GM18870 (cell line): ENCODE data around the gene JMJD8.

Experiments used
- ATAC-seq: cut with Tn5 transposase; IDR thresholded peaks from one replicate; pipeline ENCODE4 v1.9.1; 2021; ENCODE audit warnings: moderate library complexity; ENCODE audit not compliant: unreplicated experiment

Gene JMJD8

GRCh38 chr16:677316-678190, 6.6 kb downstream of the JMJD8 start:
- ATAC-seq: no peak

GRCh38 chr16:676913-677312, 7.2 kb downstream of the JMJD8 start:
- no peak for ATAC-seq

- ATAC-seq: no peak
Measured at GRCh38 chr16:676565-676902, 7.6 kb downstream of the JMJD8 start.

GRCh38 chr16:675884-676564, 8.1 kb downstream of the JMJD8 start:
- ATAC-seq: no peak

GRCh38 chr16:674968-675883, 8.9 kb downstream of the JMJD8 start, which contains the start of gene RHBDL1:
Gene RHBDL1, plus strand, starts transcription at chr16:675671. Its CDS starts 120 bp downstream, at chr16:675791.
- no peak for ATAC-seq

- ATAC-seq: no peak
Measured at GRCh38 chr16:674214-674881, 9.8 kb downstream of the JMJD8 start.

- no peak for ATAC-seq
Measured at GRCh38 chr16:673399-673991, 10.6 kb downstream of the JMJD8 start.

- ATAC-seq: no peak
Measured at GRCh38 chr16:672851-673250, 11.3 kb downstream of the JMJD8 start.

GRCh38 chr16:672371-672770, 11.8 kb downstream of the JMJD8 start:
- no peak for ATAC-seq

GRCh38 chr16:671353-672131, 12.6 kb downstream of the JMJD8 start:
- ATAC-seq: no peak

GRCh38 chr16:670485-671352, 13.4 kb downstream of the JMJD8 start:
- ATAC-seq: no peak

- no peak for ATAC-seq
Measured at GRCh38 chr16:669666-670065, 14.5 kb downstream of the JMJD8 start.

GRCh38 chr16:668519-669171, 15.5 kb downstream of the JMJD8 start:
- no peak for ATAC-seq

- ATAC-seq: no peak
Measured at GRCh38 chr16:667780-668518, 16.2 kb downstream of the JMJD8 start, which contains the start of gene RHOT2. Gene RHOT2, plus strand, starts transcription at chr16:668132. Its CDS starts 68 bp downstream, at chr16:668200.

GRCh38 chr16:667113-667779, 16.9 kb downstream of the JMJD8 start:
- ATAC-seq: no peak

- ATAC-seq: no peak
Measured at GRCh38 chr16:666572-666971, 17.6 kb downstream of the JMJD8 start.

GRCh38 chr16:662597-662996, 21.5 kb downstream of the JMJD8 start:
- no peak for ATAC-seq
